ENCODE results near the gene STPG2. TPM values are rescaled to one million over a fixed set of nuclear protein-coding genes. Genes with fewer than 3 reads are reported as not detected.

Gene STPG2
- total RNA-seq, 6 experiments from 2014 or later = not detected

DNA sequence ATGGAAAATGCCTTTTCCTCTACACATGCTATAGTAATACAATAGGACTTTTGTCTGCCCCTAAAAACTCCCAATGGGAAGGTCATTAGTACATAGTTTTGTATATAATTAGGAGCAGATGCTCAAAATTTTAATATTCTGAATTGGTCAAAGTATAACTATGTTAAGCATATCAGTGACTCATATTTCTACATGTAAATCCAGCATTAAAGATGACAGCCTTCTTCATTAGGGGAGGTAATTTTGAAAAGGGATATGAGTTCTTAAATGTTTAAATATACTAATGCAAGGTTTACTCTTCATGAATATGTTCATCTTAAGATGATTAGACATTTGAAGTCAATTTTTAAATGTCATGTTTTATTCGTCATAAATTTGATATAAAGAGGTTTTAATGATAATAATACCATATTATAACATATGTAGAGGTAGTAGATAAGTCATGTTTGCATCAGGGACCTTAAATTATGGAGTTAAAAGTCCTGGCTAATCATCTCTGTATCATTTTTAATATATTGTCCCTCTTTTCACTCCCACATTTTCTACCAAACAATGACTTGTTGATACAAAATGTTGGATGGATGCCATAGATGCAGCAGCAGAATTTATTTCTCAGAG, 218.8 kb downstream of the STPG2 start:
- TF ChIP-seq, protein P1, sequence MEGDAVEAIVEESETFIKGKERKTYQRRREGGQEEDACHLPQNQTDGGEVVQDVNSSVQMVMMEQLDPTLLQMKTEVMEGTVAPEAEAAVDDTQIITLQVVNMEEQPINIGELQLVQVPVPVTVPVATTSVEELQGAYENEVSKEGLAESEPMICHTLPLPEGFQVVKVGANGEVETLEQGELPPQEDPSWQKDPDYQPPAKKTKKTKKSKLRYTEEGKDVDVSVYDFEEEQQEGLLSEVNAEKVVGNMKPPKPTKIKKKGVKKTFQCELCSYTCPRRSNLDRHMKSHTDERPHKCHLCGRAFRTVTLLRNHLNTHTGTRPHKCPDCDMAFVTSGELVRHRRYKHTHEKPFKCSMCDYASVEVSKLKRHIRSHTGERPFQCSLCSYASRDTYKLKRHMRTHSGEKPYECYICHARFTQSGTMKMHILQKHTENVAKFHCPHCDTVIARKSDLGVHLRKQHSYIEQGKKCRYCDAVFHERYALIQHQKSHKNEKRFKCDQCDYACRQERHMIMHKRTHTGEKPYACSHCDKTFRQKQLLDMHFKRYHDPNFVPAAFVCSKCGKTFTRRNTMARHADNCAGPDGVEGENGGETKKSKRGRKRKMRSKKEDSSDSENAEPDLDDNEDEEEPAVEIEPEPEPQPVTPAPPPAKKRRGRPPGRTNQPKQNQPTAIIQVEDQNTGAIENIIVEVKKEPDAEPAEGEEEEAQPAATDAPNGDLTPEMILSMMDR (IDR thresholded peaks at IDR 0.05) = no peak
- Mint-ChIP-seq H3K4me1 (ENCODE audit: low read depth) (no peaks in the 10 kb centered on the region), H3K36me3 (ENCODE audit: low read depth) (no peaks in the 10 kb centered on the region), H3K27me3 (ENCODE audit: insufficient read depth) (no peaks in the 10 kb centered on the region), H3K27ac (no peak overlapping the region), H3K4me3 (no peak overlapping the region), H3K9me3 (peaks cover 12% of the 10 kb centered on the region)
- no peak for DNase-seq

DNA sequence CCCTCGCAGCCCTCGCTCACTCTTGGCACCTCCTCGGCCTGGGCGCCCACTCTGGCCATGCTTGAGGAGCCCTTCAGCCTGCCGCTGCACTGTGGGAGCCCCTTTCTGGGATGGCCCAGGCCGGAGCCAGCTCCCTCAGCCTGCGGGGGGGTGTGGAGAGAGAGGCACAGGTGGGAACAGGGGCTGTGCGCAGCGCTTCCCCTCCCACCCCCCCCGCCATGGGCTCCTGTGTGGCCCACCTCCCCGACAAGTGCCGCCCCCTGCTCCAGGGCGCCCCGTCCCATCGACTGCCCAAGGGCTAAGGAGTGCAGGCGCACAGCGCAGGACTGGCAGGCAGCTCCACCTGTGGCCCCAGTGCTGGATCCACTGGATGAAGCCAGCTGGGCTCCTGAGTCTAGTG, 220.2 kb downstream of the STPG2 start:
- H3K4me3 Mint-ChIP-seq = no peak overlapping the region
- no peaks in the 10 kb centered on the region for H3K4me1 Mint-ChIP-seq (ENCODE audit: low read depth)
- H3K36me3 Mint-ChIP-seq (ENCODE audit: low read depth) = no peaks in the 10 kb centered on the region
- DNase-seq = no peak
- TF ChIP-seq, protein P1 (IDR thresholded peaks at IDR 0.05) = no peak
- no peak overlapping the region for H3K27ac Mint-ChIP-seq
- H3K27me3 Mint-ChIP-seq (ENCODE audit: insufficient read depth) = no peaks in the 10 kb centered on the region
- H3K9me3 Mint-ChIP-seq = peaks cover 12% of the 10 kb centered on the region

DNA sequence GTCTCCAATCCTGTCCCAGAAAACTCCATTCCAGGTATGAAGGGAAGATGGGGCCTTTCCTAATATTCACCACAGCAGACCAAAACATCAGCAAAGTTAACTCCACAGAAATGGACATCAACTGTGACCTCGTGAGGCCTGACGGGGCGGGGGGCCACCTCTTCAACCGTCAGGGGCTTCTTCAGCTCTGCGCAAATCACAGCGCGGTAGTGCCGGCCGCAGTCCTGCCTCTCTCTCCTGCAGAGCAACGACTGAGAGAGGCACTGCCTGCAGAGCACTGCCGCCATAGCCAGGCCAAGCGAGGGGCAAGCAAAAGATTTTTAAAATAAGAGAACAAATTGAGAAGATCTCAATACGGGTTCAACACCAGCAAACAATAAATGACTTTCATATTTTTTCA, 226.2 kb downstream of the STPG2 start:
- H3K4me3 Mint-ChIP-seq = no peak overlapping the region
- H3K27ac Mint-ChIP-seq = no peak overlapping the region
- H3K4me1 Mint-ChIP-seq (ENCODE audit: low read depth) = no peaks in the 10 kb centered on the region
- H3K9me3 Mint-ChIP-seq = peaks cover 35% of the 10 kb centered on the region
- no peaks in the 10 kb centered on the region for H3K36me3 Mint-ChIP-seq (ENCODE audit: low read depth)
- TF ChIP-seq, protein P1 (IDR thresholded peaks at IDR 0.05) = no peak
- no peaks in the 10 kb centered on the region for H3K27me3 Mint-ChIP-seq (ENCODE audit: insufficient read depth)
- no peak for DNase-seq

DNA sequence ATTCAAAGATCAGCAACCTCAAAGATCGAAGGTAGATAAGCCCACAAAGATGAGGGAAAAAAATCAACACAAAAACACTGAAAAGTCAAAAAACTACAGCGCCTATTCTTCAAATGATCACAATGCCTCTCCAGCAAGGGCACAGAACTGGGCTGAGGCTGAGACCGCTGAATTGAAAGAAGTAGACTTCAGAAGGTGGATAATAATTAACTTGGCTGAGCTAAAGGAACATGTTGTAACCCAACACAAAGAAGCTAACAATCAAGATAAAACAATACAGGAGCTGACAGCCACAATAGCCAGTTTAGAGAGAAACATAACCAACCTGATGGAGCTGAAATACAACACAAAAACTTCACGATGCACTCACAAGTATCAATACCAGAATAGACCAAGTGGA, 231.1 kb downstream of the STPG2 start:
- Mint-ChIP-seq H3K4me3 (no peak overlapping the region), H3K9me3 (peaks cover 39% of the 10 kb centered on the region), H3K27ac (no peak overlapping the region), H3K27me3 (ENCODE audit: insufficient read depth) (no peaks in the 10 kb centered on the region), H3K4me1 (ENCODE audit: low read depth) (no peaks in the 10 kb centered on the region), H3K36me3 (ENCODE audit: low read depth) (0 out of 2 replicates have a peak, but pooled peaks cover 4% of the 10 kb centered on the region)
- TF ChIP-seq, protein P1 (IDR thresholded peaks at IDR 0.05) = no peak
- no peak for DNase-seq

DNA sequence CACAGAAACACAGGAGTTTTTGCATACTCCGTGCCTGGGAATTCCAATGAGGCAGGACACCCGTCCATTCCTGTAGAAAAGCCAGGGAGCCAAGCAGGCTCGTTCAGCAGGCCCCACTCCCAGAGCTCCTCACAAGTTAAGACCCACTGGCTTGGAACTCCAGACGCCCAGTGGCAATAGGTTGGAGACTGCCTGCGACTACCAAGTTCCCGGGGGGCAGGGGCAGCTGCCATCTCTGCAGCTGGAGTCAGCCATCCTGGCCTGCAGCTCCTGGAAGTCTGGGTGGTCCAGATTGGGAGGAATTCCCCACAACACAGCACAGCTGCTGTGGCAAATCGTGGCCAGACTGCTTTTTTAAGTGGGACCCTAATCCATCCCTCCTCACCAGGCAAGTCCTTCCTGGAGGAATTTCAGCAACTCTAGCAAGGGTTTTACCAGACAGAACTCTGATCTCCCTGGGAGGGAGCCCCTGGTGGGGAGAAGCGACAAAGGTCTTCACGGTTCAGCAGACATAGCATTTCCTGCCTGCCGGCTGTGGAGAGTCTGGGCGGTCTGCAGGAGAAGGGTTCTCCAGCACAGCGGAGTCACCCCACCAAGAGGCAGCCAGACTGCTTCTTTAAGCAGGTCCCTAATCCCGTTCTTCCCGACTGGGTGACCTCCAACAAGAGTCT, 231.9 kb downstream of the STPG2 start:
- H3K4me3 Mint-ChIP-seq = no peak overlapping the region
- TF ChIP-seq, protein P1 (IDR thresholded peaks at IDR 0.05) = no peak
- H3K27ac Mint-ChIP-seq = no peak overlapping the region
- H3K36me3 Mint-ChIP-seq (ENCODE audit: low read depth) = 0 out of 2 replicates have a peak, but pooled peaks cover 4% of the 10 kb centered on the region
- H3K27me3 Mint-ChIP-seq (ENCODE audit: insufficient read depth) = no peaks in the 10 kb centered on the region
- H3K9me3 Mint-ChIP-seq = peaks cover 31% of the 10 kb centered on the region
- H3K4me1 Mint-ChIP-seq (ENCODE audit: low read depth) = no peaks in the 10 kb centered on the region
- DNase-seq = no peak

Data from HFFc6 (cell line).